BLaER1 treated with 17β-estradiol and CSF1 and Interleukin-3, amounts not matched to agents 10 nM and 100 nM (cell line): ENCODE measurements around the gene CBLC.
"Not testable (repeated sequence)": the region's sequence is repeated elsewhere in the genome, so short reads cannot be mapped to it uniquely, and the experiment has no call there.

ENCODE experiments used
- H3K27ac ChIP-seq, 11 experiments: shearing (Covaris generic); formaldehyde crosslinking; 2 replicates each; pipeline ENCODE4 v1.8.1; 2022
- H3K27me3 ChIP-seq, 11 experiments: shearing (Covaris generic); formaldehyde crosslinking; 2 replicates each; pipeline ENCODE4 v1.8.1; 2022
- H3K36me3 ChIP-seq, 11 experiments: shearing (Covaris generic); formaldehyde crosslinking; 2 replicates each; pipeline ENCODE4 v1.8.1; 2022
- H3K4me1 ChIP-seq, 10 experiments: shearing (Covaris generic); formaldehyde crosslinking; 2 replicates each; pipeline ENCODE4 v1.8.1; 2022
- H3K4me2 ChIP-seq, 11 experiments: shearing (Covaris generic); formaldehyde crosslinking; 2 replicates each; pipeline ENCODE4 v1.8.1; 2022
- H3K4me3 ChIP-seq, 10 experiments: shearing (Covaris generic); formaldehyde crosslinking; 2 replicates each; pipeline ENCODE4 v1.8.1; 2022
- H3K9ac ChIP-seq, 11 experiments: shearing (Covaris generic); formaldehyde crosslinking; 2 replicates each; pipeline ENCODE4 v1.8.1; 2022
- H3K9me3 ChIP-seq, 11 experiments: shearing (Covaris generic); formaldehyde crosslinking; replicated peaks in 1 of 11; 2 replicates each; pipeline ENCODE4 v1.8.1; 2022
- H4K20me1 ChIP-seq, 11 experiments: shearing (Covaris generic); formaldehyde crosslinking; 2 replicates each; pipeline ENCODE4 v1.8.1; 2022
- Cebpa-rat ChIP-seq, 11 experiments: shearing (Covaris generic); IDR thresholded peaks; 2 replicates each; pipeline ENCODE4 v1.8.1; 2022

CBLC gene

GRCh38 chr19:44765949-44766335 is 11.7 kb upstream of the CBLC start:
- peak overlapping the region in 3 of 11 experiments; percentile 11 to 52 (median 33); a peak in 2 of 22 replicates for H3K9ac ChIP-seq
- no peaks in the 10 kb centered on the region for H3K27me3 ChIP-seq
- peaks cover 52 to 97% (median 80%) of the 10 kb centered on the region in 10 experiments for H3K4me1 ChIP-seq
- H3K9me3 ChIP-seq: peaks cover 0 to 11% (median 4%) of the 10 kb centered on the region in 11 experiments; a peak in 8 of 22 replicates
- TF ChIP-seq Cebpa-rat (IDR thresholded peaks at IDR 0.05): no peak
- H3K36me3 ChIP-seq: peaks cover 0 to 22% (median 3%) of the 10 kb centered on the region in 11 experiments; a peak in 10 of 22 replicates
- no peak overlapping the region for H3K4me3 ChIP-seq
- peak overlapping the region in 9 of 11 experiments; percentile 13 to 87 (median 63); a peak in 15 of 22 replicates for H3K4me2 ChIP-seq
- H3K27ac ChIP-seq: peak overlapping the region in 7 of 11 experiments; percentile 7 to 74 (median 59); a peak in 10 of 22 replicates
- H4K20me1 ChIP-seq: peaks cover 0 to 8% (median 0%) of the 10 kb centered on the region in 11 experiments; a peak in 4 of 22 replicates

- H3K4me1 ChIP-seq: peaks cover 36 to 84% (median 67%) of the 10 kb centered on the region in 10 experiments
- H3K36me3 ChIP-seq: peaks cover 0 to 7% (median 0%) of the 10 kb centered on the region in 11 experiments; a peak in 2 of 22 replicates
- peak overlapping the region in 5 of 11 experiments; percentile 21 to 69 (median 54); a peak in 7 of 22 replicates for H3K27ac ChIP-seq
- peak overlapping the region in 6 of 11 experiments; percentile 4 to 87 (median 62); a peak in 10 of 22 replicates for H3K4me2 ChIP-seq
- H4K20me1 ChIP-seq: peaks cover 0 to 6% (median 0%) of the 10 kb centered on the region in 11 experiments; a peak in 1 of 22 replicates
- peak overlapping the region in 3 of 11 experiments; percentile 26 to 58 (median 37); a peak in 4 of 22 replicates for H3K9ac ChIP-seq
- peaks cover 0 to 11% (median 4%) of the 10 kb centered on the region in 11 experiments; a peak in 8 of 22 replicates for H3K9me3 ChIP-seq
- H3K27me3 ChIP-seq: no peaks in the 10 kb centered on the region
- H3K4me3 ChIP-seq: no peak overlapping the region
- no peak for TF ChIP-seq Cebpa-rat (IDR thresholded peaks at IDR 0.05)
Observed at GRCh38 chr19:44767295-44768180, 10.2 kb upstream of the CBLC start.

- no peaks in the 10 kb centered on the region for H4K20me1 ChIP-seq
- H3K27me3 ChIP-seq: no peaks in the 10 kb centered on the region
- peak overlapping the region in 6 of 11 experiments; percentile 20 to 55 (median 37); a peak in 7 of 22 replicates for H3K9ac ChIP-seq
- H3K27ac ChIP-seq: peak overlapping the region in 10 of 11 experiments; percentile 9 to 71 (median 46); a peak in 11 of 22 replicates
- peak overlapping the region in 2 of 10 experiments; percentile 21 to 37; a peak in 7 of 20 replicates for H3K4me3 ChIP-seq
- no peaks in the 10 kb centered on the region for H3K36me3 ChIP-seq
- peaks cover 0 to 11% (median 4%) of the 10 kb centered on the region in 11 experiments; a peak in 8 of 22 replicates for H3K9me3 ChIP-seq
- peaks cover 8 to 53% (median 36%) of the 10 kb centered on the region in 10 experiments; a peak in 19 of 20 replicates for H3K4me1 ChIP-seq
- peak overlapping the region; percentile 43 to 79 (median 65) for H3K4me2 ChIP-seq
- no peak for TF ChIP-seq Cebpa-rat (IDR thresholded peaks at IDR 0.05)
Observed at GRCh38 chr19:44770550-44771257, 7.0 kb upstream of the CBLC start.

GRCh38 chr19:44772144-44772543 is 5.5 kb upstream of the CBLC start:
- H3K27ac ChIP-seq, H4K20me1 ChIP-seq, H3K27me3 ChIP-seq, H3K4me3 ChIP-seq, H3K9ac ChIP-seq, H3K36me3 ChIP-seq, H3K4me2 ChIP-seq: not testable (repeated sequence)
- Histone ChIP-seq H3K9me3 (peaks cover 0 to 11% (median 4%) of the 10 kb centered on the region in 11 experiments; a peak in 8 of 22 replicates), H3K4me1 (peaks cover 8 to 38% (median 28%) of the 10 kb centered on the region in 10 experiments; a peak in 19 of 20 replicates)

- peaks cover 0 to 11% (median 4%) of the 10 kb centered on the region in 11 experiments; a peak in 8 of 22 replicates for H3K9me3 ChIP-seq
- H3K4me3 ChIP-seq: no peak overlapping the region
- H3K27ac ChIP-seq: no peak overlapping the region
- no peaks in the 10 kb centered on the region for H3K27me3 ChIP-seq
- no peak overlapping the region for H3K9ac ChIP-seq
- H4K20me1 ChIP-seq: no peaks in the 10 kb centered on the region
- H3K4me2 ChIP-seq: no peak overlapping the region
- H3K4me1 ChIP-seq: peaks cover 8 to 30% (median 23%) of the 10 kb centered on the region in 10 experiments; a peak in 19 of 20 replicates
- no peak for TF ChIP-seq Cebpa-rat (IDR thresholded peaks at IDR 0.05)
- no peaks in the 10 kb centered on the region for H3K36me3 ChIP-seq
Observed at GRCh38 chr19:44772959-44773358, 4.7 kb upstream of the CBLC start.

- Histone ChIP-seq H3K9ac (no peak overlapping the region), H3K4me1 (peaks cover 0 to 6% (median 4%) of the 10 kb centered on the region in 10 experiments; a peak in 8 of 20 replicates), H3K27ac (no peak overlapping the region), H3K36me3 (no peaks in the 10 kb centered on the region), H3K4me3 (no peak overlapping the region), H3K27me3 (no peaks in the 10 kb centered on the region), H3K9me3 (no peaks in the 10 kb centered on the region), H3K4me2 (no peak overlapping the region), H4K20me1 (no peaks in the 10 kb centered on the region)
- no peak for TF ChIP-seq Cebpa-rat (IDR thresholded peaks at IDR 0.05)
Observed at GRCh38 chr19:44775676-44776240, 1.9 kb upstream of the CBLC start.

- TF ChIP-seq Cebpa-rat (IDR thresholded peaks at IDR 0.05): no peak
- H3K36me3 ChIP-seq: no peaks in the 10 kb centered on the region
- H3K27me3 ChIP-seq: no peaks in the 10 kb centered on the region
- no peak overlapping the region for H3K4me2 ChIP-seq
- H4K20me1 ChIP-seq: no peaks in the 10 kb centered on the region
- H3K4me1 ChIP-seq: no peaks in the 10 kb centered on the region
- H3K9me3 ChIP-seq: no peaks in the 10 kb centered on the region
- H3K27ac ChIP-seq: no peak overlapping the region
- no peak overlapping the region for H3K4me3 ChIP-seq
- H3K9ac ChIP-seq: no peak overlapping the region
Observed at GRCh38 chr19:44776402-44777096, 1.1 kb upstream of the CBLC start.

- no peak overlapping the region for H3K9ac ChIP-seq
- no peak for TF ChIP-seq Cebpa-rat (IDR thresholded peaks at IDR 0.05)
- no peak overlapping the region for H3K4me2 ChIP-seq
- no peaks in the 10 kb centered on the region for H3K9me3 ChIP-seq
- H3K4me3 ChIP-seq: no peak overlapping the region
- no peaks in the 10 kb centered on the region for H3K36me3 ChIP-seq
- no peaks in the 10 kb centered on the region for H4K20me1 ChIP-seq
- H3K27me3 ChIP-seq: no peaks in the 10 kb centered on the region
- peaks cover 4 to 7% (median 5%) of the 10 kb centered on the region in 10 experiments; a peak in 18 of 20 replicates for H3K4me1 ChIP-seq
- H3K27ac ChIP-seq: no peak overlapping the region
Observed at GRCh38 chr19:44779150-44779549, 1.5 kb downstream of the CBLC start.

- H3K27me3 ChIP-seq, H3K27ac ChIP-seq, H3K9ac ChIP-seq, H3K9me3 ChIP-seq, H4K20me1 ChIP-seq, H3K4me2 ChIP-seq, H3K36me3 ChIP-seq, H3K4me3 ChIP-seq: not testable (repeated sequence)
- H3K4me1 ChIP-seq: peaks cover 5 to 14% (median 11%) of the 10 kb centered on the region in 10 experiments; a peak in 18 of 20 replicates
Observed at GRCh38 chr19:44781694-44782093, 4.0 kb downstream of the CBLC start.
